GM21619 (cell line): Measurements from ENCODE around the gene PCDH18.
"Not testable (repeated sequence)": the region's sequence is repeated elsewhere in the genome, so short reads cannot be mapped to it uniquely, and the experiment has no call there.

Experiments used
- ATAC-seq: cut with Tn5 transposase; IDR thresholded peaks from one replicate; pipeline ENCODE4 v1.9.1; 2021; ENCODE audit not compliant: unreplicated experiment

Gene PCDH18

GRCh38 chr4:137529432-137529831 lies 2.9 kb downstream of the PCDH18 start:
- no peak for ATAC-seq

- no peak for ATAC-seq
Measured at GRCh38 chr4:137528673-137529072, 3.6 kb downstream of the PCDH18 start.

- no peak for ATAC-seq
Measured at GRCh38 chr4:137526681-137527080, 5.6 kb downstream of the PCDH18 start.

- no peak for ATAC-seq
Measured at GRCh38 chr4:137524725-137525369, 7.4 kb downstream of the PCDH18 start.

- ATAC-seq, result no peak
Measured at GRCh38 chr4:137523329-137523728, 9.0 kb downstream of the PCDH18 start.

GRCh38 chr4:137521053-137521452 lies 11.2 kb downstream of the PCDH18 start:
- no peak for ATAC-seq

- no peak for ATAC-seq
Measured at GRCh38 chr4:137519406-137519805, 12.9 kb downstream of the PCDH18 start.

GRCh38 chr4:137517323-137517722 lies 15.0 kb downstream of the PCDH18 start:
- ATAC-seq, result not testable (repeated sequence)

- ATAC-seq, result no peak
Measured at GRCh38 chr4:137514406-137515111, 17.7 kb downstream of the PCDH18 start.

GRCh38 chr4:137510557-137511265 lies 21.6 kb downstream of the PCDH18 start:
- no peak for ATAC-seq

- no peak for ATAC-seq
Measured at GRCh38 chr4:137509855-137510282, 22.4 kb downstream of the PCDH18 start.

GRCh38 chr4:137502339-137503129 lies 29.8 kb downstream of the PCDH18 start:
- ATAC-seq, result no peak

GRCh38 chr4:137496267-137496666 lies 36.0 kb downstream of the PCDH18 start:
- ATAC-seq, result not testable (repeated sequence)

GRCh38 chr4:137495578-137495977 lies 36.7 kb downstream of the PCDH18 start:
- ATAC-seq, result no peak

GRCh38 chr4:137483313-137483959 lies 48.9 kb downstream of the PCDH18 start:
- ATAC-seq, result not testable (repeated sequence)

- not testable (repeated sequence) for ATAC-seq
Measured at GRCh38 chr4:137479657-137480056, 52.6 kb downstream of the PCDH18 start.

- ATAC-seq, result no peak
Measured at GRCh38 chr4:137476345-137476744, 55.9 kb downstream of the PCDH18 start.

- ATAC-seq, result no peak
Measured at GRCh38 chr4:137474711-137475301, 57.5 kb downstream of the PCDH18 start.

- ATAC-seq, result no peak
Measured at GRCh38 chr4:137471895-137472294, 60.4 kb downstream of the PCDH18 start.

GRCh38 chr4:137471461-137471860 lies 60.8 kb downstream of the PCDH18 start:
- ATAC-seq, result no peak
